Activated B cell treated with CpG ODN at 0.5 μM for 24 hours (primary cell): ENCODE measurements around the gene SLC4A1AP. TPM values are rescaled to one million over a fixed set of nuclear protein-coding genes. Genes with fewer than 3 reads are reported as not detected.

ENCODE experiments used
- ATAC-seq: fragments of 200-7000 bp; cut with Tn5 transposase; one replicate; pipeline ENCODE4 v1.10.0; 2021; ENCODE audit warnings: low read depth, mild to moderate bottlenecking, moderate library complexity
- CTCF ChIA-PET: fragments of 350-600 bp; sonication (Branson Sonifier 250); formaldehyde crosslinking; loops from one replicate; lab custom pipeline; 2021; ENCODE audit warnings: antibody characterized with exemption; lab: Charles Lee
- POLR2A ChIA-PET: fragments of 350-600 bp; sonication (Branson Sonifier 250); formaldehyde crosslinking; loops from one replicate; lab custom pipeline; 2021; ENCODE audit warnings: antibody characterized with exemption; lab: Charles Lee
- DNase-seq: peaks from one replicate; pipeline ENCODE4 v3.0.0; 2022
- H3K27ac Mint-ChIP-seq: one replicate; pipeline ENCODE4 v1.8.0; 2020; ENCODE audit warnings: mixed read lengths
- H3K27me3 Mint-ChIP-seq: one replicate; pipeline ENCODE4 v1.8.0; 2021; ENCODE audit warnings: mixed read lengths
- H3K36me3 Mint-ChIP-seq: one replicate; pipeline ENCODE4 v1.8.0; 2021; ENCODE audit warnings: low read depth, mixed read lengths
- H3K4me1 Mint-ChIP-seq: one replicate; pipeline ENCODE4 v1.8.0; 2021; ENCODE audit warnings: mixed read lengths
- H3K4me3 Mint-ChIP-seq: one replicate; pipeline ENCODE4 v1.8.0; 2020; ENCODE audit warnings: mild to moderate bottlenecking, mixed read lengths
- H3K9me3 Mint-ChIP-seq: one replicate; pipeline ENCODE4 v1.8.0; 2020; ENCODE audit warnings: mixed read lengths
- intact Hi-C: fragments of 100-400 bp; cut with micrococcal nuclease; formaldehyde crosslinking; loops from one replicate; pipeline ENCODE4 v1.15.1; 2024
- total RNA-seq: library from RNA; stranded (reverse); gene quantifications from 2 replicates; pipeline ENCODE4 v1.2.3, GENCODE V29; 2022
- TF ChIP-seq, protein P1 (sequence below): fragments of 200-600 bp; IDR thresholded peaks from one replicate; pipeline ENCODE4 v1.8.0; 2022; ENCODE audit warnings: antibody characterized with exemption, mild to moderate bottlenecking

Gene SLC4A1AP
- total RNA-seq, 1 donor from 2014 or later, result 22.0 TPM

DNA sequence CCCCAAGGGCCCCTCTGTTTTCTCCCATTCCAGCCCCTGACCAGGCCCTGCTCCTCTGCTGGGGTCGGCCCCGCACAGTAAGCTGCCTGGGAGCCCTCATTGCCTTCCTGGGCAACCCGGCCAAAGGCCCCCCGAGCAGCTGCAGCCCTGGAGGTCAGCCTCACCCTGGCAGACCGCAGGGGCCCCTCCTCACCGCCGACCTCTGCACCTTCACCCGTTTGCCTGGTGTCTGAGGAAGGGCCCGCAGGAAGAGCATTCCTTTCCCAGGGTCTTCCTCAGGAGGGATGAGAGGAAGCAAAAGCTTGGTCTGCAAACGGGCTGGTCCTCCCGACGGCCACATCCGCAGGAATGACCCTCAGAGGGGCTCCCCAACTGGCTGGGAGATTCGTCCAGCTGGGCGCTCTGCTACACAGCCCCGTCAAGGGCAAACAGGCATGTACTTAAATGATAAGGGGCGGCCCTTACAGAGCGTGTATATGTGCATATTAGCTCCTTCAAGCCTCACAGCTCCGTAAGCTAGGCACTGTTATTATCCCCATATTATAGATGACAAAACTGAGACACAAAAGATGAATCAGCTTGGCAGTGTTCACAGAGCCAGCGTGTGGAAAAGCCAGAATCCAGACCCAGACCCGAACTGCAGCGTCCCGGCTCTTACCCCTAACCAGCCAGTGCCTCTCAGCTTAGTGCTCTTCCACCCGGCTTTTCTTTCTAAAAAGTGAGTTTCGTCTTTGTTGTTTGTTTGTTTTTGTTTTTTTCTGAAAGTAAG is 52.8 kb downstream of the SLC4A1AP start:
- Mint-ChIP-seq H3K4me1 (peaks cover 16% of the 10 kb centered on the region), H3K9me3 (no peaks in the 10 kb centered on the region), H3K27ac (no peak overlapping the region), H3K36me3 (no peaks in the 10 kb centered on the region), H3K27me3 (peaks cover 42% of the 10 kb centered on the region), H3K4me3 (no peak overlapping the region)
- no peak for DNase-seq
- POLR2A ChIA-PET, result interaction anchor here (0.8 kb wide), 1 partner anchor 49 kb away, joined by 3 read pairs; no protein-coding TSS in a partner anchor
- CTCF ChIA-PET, result interaction anchor here (1.5 to 1.9 kb wide), 2 partner anchors 13 to 33 kb away, joined by 4 read pairs; no protein-coding TSS in a partner anchor
- no peak for ATAC-seq
- intact Hi-C loops, result no loop called here
- TF ChIP-seq, protein P1, sequence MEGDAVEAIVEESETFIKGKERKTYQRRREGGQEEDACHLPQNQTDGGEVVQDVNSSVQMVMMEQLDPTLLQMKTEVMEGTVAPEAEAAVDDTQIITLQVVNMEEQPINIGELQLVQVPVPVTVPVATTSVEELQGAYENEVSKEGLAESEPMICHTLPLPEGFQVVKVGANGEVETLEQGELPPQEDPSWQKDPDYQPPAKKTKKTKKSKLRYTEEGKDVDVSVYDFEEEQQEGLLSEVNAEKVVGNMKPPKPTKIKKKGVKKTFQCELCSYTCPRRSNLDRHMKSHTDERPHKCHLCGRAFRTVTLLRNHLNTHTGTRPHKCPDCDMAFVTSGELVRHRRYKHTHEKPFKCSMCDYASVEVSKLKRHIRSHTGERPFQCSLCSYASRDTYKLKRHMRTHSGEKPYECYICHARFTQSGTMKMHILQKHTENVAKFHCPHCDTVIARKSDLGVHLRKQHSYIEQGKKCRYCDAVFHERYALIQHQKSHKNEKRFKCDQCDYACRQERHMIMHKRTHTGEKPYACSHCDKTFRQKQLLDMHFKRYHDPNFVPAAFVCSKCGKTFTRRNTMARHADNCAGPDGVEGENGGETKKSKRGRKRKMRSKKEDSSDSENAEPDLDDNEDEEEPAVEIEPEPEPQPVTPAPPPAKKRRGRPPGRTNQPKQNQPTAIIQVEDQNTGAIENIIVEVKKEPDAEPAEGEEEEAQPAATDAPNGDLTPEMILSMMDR, result no peak

DNA sequence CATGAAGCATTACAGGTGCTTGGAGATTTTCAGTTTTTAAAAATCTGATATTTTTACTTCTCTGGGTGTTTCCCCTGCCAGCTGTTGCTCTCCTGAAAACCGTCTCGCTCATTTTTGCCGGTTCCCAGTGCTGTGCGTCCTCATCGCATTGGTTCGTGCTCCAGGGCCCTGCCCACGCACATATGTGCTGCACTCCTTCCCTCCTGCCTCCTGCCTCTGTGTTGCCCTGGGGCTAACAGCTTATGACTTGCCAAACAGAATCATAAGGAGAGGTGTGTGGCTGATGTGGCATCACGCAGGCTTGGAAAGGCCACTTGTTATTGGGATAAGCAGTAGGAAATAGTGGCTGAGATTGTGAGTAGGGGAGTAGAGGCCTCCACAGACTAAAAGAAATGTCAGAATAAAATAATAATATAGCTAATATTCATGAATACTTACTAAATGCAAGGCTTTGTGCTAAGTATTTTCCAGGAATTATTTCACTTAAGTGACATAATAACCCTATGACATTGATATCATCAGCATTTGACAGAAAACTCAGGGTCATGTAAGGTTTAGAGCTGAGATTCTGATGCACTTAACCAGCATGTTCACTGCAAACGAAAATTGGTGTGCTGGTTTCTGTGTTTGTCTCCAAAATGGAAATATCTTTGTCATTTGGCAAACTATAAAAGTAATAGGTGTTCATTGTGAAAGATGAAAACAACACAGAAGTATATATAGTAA is 53.5 kb downstream of the SLC4A1AP start:
- Mint-ChIP-seq H3K27ac (no peak overlapping the region), H3K9me3 (no peaks in the 10 kb centered on the region), H3K27me3 (peaks cover 37% of the 10 kb centered on the region), H3K36me3 (no peaks in the 10 kb centered on the region), H3K4me1 (peaks cover 16% of the 10 kb centered on the region), H3K4me3 (no peak overlapping the region)
- TF ChIP-seq, protein P1, result no peak
- intact Hi-C loops, result no loop called here
- ChIA-PET CTCF (interaction anchor here (1.5 to 1.9 kb wide), 2 partner anchors 13 to 33 kb away, joined by 4 read pairs; no protein-coding TSS in a partner anchor), POLR2A (no interaction called here)
- ATAC-seq (no peak), DNase-seq (no peak)

DNA sequence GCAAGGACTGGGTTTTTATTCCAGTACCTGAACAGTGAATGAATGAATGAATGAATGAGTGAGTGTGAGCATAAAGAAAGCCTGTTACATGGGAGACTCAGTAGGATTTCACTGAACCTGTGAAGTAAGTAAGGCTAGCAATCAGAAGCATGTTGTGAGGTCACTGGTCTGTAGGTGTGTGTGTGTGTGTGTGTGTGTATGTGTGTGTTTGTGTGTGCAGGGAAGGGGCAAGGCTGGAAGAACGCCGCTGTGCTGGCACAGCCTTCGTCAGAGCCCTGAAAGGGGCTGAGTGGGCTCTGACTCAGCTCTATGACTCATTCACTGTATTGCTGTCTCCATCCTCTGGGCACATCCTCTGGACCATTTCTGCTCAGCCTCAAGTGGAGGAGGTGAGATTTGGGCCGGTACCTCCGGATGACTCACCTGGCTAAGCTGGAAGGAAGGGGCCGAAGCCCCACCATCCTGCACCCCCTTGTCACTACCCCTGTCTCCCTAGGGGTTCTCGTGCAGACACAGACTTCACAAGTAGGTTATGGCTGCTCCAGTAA is 56.4 kb downstream of the SLC4A1AP start:
- ATAC-seq (peak; percentile 40), DNase-seq (no peak)
- Mint-ChIP-seq H3K4me1 (peaks cover 10% of the 10 kb centered on the region), H3K27me3 (peaks cover 22% of the 10 kb centered on the region), H3K9me3 (no peaks in the 10 kb centered on the region), H3K36me3 (no peaks in the 10 kb centered on the region), H3K4me3 (no peak overlapping the region), H3K27ac (no peak overlapping the region)
- CTCF ChIA-PET, result interaction anchor here (1.0 kb wide), 1 partner anchor 16 kb away, joined by 3 read pairs; no protein-coding TSS in a partner anchor
- POLR2A ChIA-PET, result interaction anchor here (0.7 kb wide), 1 partner anchor 915 kb away, joined by 4 read pairs; no protein-coding TSS in a partner anchor
- TF ChIP-seq, protein P1, result no peak
- intact Hi-C loops, result no loop called here

DNA sequence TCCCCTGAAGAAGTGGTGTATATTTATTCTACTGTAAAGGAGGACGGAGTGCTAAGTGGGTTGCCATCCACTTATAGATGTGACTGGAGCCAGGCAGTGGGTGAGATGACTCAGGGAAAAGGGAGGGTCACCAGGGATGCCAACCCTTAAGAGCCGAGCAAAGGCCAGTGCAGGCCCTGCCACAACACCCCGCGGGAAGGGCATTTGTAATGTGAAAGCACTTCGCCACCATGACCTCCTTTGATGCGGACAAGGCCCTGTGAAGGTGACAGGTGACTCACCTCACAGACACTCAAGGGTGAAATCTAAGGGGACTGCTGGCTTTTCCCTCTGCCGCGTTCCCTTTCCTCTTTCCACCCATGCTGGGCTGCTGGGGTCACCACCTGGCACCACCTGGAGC is 57.6 kb downstream of the SLC4A1AP start:
- H3K27me3 Mint-ChIP-seq, result peaks cover 22% of the 10 kb centered on the region
- ChIA-PET CTCF (interaction anchor here (1.2 kb wide), 1 partner anchor 18 kb away, joined by 3 read pairs; no protein-coding TSS in a partner anchor), POLR2A (no interaction called here)
- intact Hi-C loops, result no loop called here
- DNase-seq (no peak), ATAC-seq (no peak)
- H3K27ac Mint-ChIP-seq, result no peak overlapping the region
- TF ChIP-seq, protein P1, result no peak
- H3K4me1 Mint-ChIP-seq, result peaks cover 6% of the 10 kb centered on the region
- H3K36me3 Mint-ChIP-seq, result no peaks in the 10 kb centered on the region
- no peaks in the 10 kb centered on the region for H3K9me3 Mint-ChIP-seq
- H3K4me3 Mint-ChIP-seq, result no peak overlapping the region
